ENCODE data around the gene RBP7.

DNA sequence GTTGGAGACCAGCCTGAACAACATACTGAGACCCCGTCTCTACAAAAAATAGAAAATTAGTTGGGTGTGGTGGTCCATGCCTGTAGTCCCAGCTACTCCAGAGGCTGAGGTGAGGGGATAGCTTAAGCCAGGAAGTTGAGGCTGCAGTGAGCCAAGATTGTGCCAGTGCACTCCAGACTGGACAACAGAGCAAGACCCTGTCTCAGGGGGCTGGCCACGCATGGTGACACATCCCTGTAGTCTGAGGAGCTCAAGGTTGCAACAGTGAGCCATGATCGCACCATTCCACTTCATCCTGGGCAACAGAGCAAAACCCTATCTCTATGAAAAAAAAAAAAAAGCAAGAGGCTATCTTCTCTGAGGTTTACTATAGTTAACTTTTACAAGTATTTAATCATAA is 23.1 kb downstream of the RBP7 start:
- TF ChIP-seq, protein P1, sequence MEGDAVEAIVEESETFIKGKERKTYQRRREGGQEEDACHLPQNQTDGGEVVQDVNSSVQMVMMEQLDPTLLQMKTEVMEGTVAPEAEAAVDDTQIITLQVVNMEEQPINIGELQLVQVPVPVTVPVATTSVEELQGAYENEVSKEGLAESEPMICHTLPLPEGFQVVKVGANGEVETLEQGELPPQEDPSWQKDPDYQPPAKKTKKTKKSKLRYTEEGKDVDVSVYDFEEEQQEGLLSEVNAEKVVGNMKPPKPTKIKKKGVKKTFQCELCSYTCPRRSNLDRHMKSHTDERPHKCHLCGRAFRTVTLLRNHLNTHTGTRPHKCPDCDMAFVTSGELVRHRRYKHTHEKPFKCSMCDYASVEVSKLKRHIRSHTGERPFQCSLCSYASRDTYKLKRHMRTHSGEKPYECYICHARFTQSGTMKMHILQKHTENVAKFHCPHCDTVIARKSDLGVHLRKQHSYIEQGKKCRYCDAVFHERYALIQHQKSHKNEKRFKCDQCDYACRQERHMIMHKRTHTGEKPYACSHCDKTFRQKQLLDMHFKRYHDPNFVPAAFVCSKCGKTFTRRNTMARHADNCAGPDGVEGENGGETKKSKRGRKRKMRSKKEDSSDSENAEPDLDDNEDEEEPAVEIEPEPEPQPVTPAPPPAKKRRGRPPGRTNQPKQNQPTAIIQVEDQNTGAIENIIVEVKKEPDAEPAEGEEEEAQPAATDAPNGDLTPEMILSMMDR (conservative IDR thresholded peaks at IDR 0.05) = no peak
- no peak for TF ChIP-seq ZFX (IDR thresholded peaks at IDR 0.05)

All from C4-2B (cell line).